ENCODE measurements around the gene ANKS1A. TPM values are rescaled to one million over a fixed set of nuclear protein-coding genes. Genes with fewer than 3 reads are reported as not detected.
A peak's percentile ranks its signal among the peaks of the same experiment; 100 is the strongest.

ANKS1A gene
- total and polyA plus RNA-seq, 3 donors from 2014 or later = 44.2 to 96.9 (median 95.9) TPM

DNA sequence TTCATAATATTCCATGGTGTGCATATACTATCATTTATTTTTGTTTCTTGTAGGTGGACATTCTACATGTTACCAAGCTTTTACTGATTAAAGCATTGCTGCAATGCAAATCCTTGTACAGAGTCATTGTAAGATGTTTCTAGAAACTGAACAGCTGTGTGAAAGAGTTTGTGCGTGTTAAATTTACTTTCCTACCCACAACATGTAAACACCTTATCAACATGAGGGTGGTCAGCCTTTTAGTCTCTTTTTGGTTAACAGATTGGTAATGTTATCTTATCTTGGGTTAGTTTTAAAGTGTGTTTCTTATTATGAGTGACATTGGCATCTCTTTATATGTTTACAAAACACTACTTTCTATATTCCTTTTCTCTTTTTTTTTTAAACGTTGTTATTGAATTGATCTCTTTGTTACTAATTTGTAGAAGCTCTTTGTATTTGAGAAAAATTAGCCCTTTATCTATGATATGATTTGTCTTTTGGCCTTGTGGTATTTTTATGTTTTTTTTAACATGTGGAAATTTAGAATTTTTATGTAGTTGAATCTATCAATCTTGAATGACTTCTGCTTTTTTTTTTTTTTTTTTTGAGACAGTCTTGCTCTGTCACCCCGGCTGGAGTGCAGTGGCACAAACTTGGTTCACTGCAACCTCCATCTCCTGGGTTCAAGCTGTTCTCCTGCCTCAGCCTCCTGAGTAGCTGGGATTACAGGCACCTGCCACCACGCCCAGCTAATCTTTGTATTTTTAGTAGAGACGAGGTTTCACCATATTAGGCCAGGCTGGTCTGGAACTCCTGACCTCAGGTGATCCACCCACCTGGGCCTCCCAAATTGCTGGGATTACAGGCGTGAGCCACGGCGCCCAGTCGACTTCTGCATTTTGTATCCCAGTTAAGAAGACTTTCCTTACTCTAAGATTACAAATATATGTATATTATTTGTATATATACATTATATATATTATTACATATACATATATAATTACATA lies 140.0 kb downstream of the ANKS1A start:
- TF ChIP-seq, protein P1, sequence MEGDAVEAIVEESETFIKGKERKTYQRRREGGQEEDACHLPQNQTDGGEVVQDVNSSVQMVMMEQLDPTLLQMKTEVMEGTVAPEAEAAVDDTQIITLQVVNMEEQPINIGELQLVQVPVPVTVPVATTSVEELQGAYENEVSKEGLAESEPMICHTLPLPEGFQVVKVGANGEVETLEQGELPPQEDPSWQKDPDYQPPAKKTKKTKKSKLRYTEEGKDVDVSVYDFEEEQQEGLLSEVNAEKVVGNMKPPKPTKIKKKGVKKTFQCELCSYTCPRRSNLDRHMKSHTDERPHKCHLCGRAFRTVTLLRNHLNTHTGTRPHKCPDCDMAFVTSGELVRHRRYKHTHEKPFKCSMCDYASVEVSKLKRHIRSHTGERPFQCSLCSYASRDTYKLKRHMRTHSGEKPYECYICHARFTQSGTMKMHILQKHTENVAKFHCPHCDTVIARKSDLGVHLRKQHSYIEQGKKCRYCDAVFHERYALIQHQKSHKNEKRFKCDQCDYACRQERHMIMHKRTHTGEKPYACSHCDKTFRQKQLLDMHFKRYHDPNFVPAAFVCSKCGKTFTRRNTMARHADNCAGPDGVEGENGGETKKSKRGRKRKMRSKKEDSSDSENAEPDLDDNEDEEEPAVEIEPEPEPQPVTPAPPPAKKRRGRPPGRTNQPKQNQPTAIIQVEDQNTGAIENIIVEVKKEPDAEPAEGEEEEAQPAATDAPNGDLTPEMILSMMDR (IDR thresholded peaks at IDR 0.05) = no peak
- TF ChIP-seq POLR2A (IDR thresholded peaks at IDR 0.05) = no peak
- H3K27me3 ChIP-seq = no peaks in the 10 kb centered on the region

DNA sequence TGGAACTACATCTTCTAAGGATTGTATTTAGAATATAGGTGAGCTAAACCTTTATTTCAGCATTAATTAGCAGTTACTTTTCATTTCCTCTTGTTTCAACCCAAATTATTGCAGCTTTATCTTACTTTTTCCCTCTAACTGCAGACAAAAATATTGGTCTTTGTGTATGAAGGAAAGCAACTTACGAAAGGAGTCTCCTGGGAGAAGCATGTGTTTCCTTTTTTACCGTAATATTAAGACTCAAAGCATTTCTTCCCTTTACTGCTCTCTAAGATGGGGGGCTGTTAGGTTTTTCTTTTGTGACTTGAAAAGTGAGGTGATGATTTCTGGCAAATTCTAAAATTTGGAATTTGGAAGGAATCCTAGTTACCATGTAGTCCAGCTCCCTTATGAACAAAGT lies 141.0 kb downstream of the ANKS1A start:
- H3K36me3 ChIP-seq (ENCODE audit: low read depth, missing control alignments) = no peaks in the 10 kb centered on the region
- H3K9me3 ChIP-seq = no peaks in the 10 kb centered on the region
- no peak for DNase-seq
- TF ChIP-seq, protein P1 (IDR thresholded peaks at IDR 0.05) = no peak
- no peak for TF ChIP-seq POLR2A (IDR thresholded peaks at IDR 0.05)
- intact Hi-C loops (cut with DNase I; ENCODE audit: low total_unique reads) = no loop called here
- peaks cover 32% of the 10 kb centered on the region for H3K4me1 ChIP-seq
- H3K27me3 ChIP-seq = no peaks in the 10 kb centered on the region
- no peak overlapping the region for H3K4me3 ChIP-seq
- H3K27ac ChIP-seq = peak overlapping the region in 1 of 2 donors; percentile 53
- 54 to 70% methylated on average over 2 of the region's 2 CpGs for WGBS, 2 donors

More for the DNA sequence above, 140.0 kb downstream of the ANKS1A start:
- Histone ChIP-seq H3K9me3 (no peaks in the 10 kb centered on the region), H3K27ac (peak overlapping the region in 1 of 2 donors; percentile 53), H3K4me3 (no peak overlapping the region), H3K36me3 (ENCODE audit: low read depth, missing control alignments) (no peaks in the 10 kb centered on the region), H3K4me1 (peaks cover 41% of the 10 kb centered on the region)
- intact Hi-C loops (cut with DNase I; ENCODE audit: low total_unique reads) = no loop called here
- 83 to 85% methylated on average over 9 of the region's 9 CpGs for WGBS, 2 donors
- DNase-seq = no peak

DNA sequence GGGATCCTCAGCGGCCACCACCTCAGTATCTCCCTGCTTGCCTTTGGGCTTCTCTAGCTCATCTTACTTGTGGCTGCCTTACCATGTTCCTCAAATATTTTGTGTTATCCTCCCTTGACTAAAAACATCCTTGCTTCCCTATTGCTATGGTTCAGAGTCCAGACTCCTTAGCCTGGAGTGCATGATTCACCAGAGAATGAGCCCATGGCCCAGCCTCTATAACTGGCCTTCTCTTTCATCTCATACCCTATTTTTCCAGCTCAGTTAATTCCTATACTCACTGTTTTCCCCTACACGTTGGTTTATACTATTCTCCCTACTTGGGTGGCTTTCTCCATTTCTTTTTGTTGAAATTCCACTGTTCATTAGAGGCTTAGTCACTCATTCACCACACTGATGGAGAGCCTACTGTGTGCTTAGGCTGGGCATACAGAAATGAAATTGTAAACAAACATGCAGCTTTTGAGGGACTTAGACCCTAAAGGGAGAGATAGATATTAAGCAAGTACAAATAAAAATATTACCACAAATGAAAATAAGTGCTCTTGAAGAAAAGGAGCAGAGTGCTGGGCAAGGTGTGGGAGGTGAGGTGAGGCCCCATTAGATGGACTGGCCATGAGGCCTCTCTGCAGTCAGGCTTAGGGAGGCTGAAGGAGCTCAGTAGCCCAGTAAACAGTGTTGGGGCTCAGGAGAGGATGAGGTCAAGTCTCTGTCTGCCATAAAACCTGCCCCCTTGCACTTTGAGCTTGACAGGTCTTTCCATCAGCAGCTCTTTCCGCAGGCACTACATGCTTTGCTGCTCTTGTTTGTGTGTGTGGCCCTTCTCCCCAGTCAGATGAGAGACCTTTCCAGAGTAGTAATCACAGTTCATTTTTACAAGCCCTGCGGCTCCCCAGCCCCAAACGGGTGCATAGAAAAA lies 142.8 kb downstream of the ANKS1A start:
- H3K4me1 ChIP-seq = peaks cover 28% of the 10 kb centered on the region
- no peak for DNase-seq
- no peak for TF ChIP-seq POLR2A (IDR thresholded peaks at IDR 0.05)
- TF ChIP-seq, protein P1 (IDR thresholded peaks at IDR 0.05) = no peak
- no peak overlapping the region for H3K4me3 ChIP-seq
- H3K9me3 ChIP-seq = no peaks in the 10 kb centered on the region
- 84 to 85% methylated on average over 5 of the region's 5 CpGs for WGBS, 2 donors
- intact Hi-C loops (cut with DNase I; ENCODE audit: low total_unique reads) = no loop called here
- H3K36me3 ChIP-seq (ENCODE audit: low read depth, missing control alignments) = no peaks in the 10 kb centered on the region
- no peak overlapping the region for H3K27ac ChIP-seq
- H3K27me3 ChIP-seq = no peaks in the 10 kb centered on the region

DNA sequence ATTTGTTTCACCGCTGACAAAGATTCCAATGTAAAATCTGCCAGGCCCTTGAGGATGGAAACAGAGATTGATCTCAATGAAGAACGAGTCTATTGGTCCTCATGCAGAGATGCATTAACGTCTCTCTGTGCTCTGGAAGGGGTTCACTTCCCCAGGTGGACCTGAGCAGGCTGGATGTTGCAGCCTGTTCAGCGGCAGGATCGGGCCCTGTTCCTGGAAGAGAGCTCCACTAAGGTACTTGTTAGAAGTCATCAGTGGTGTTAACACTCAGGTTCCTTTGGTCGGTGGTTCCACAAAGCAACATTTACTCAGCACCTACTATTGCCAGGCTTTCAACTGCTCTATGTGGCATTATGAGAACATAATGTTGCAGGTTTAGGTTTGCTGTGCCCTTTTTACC lies 144.6 kb downstream of the ANKS1A start:
- Histone ChIP-seq H3K36me3 (ENCODE audit: low read depth, missing control alignments) (no peaks in the 10 kb centered on the region), H3K27me3 (no peaks in the 10 kb centered on the region), H3K4me1 (peaks cover 22% of the 10 kb centered on the region), H3K27ac (no peak overlapping the region), H3K9me3 (no peaks in the 10 kb centered on the region), H3K4me3 (no peak overlapping the region)
- TF ChIP-seq POLR2A (IDR thresholded peaks at IDR 0.05) = no peak
- TF ChIP-seq, protein P1 (IDR thresholded peaks at IDR 0.05) = no peak
- 92 to 94% methylated on average over 6 of the region's 6 CpGs for WGBS, 2 donors
- DNase-seq = no peak
- intact Hi-C loops (cut with DNase I; ENCODE audit: low total_unique reads) = no loop called here

All from testis (tissue), 3 donors.